ENCODE results near the gene TRPM8.
"Not testable (repeated sequence)": the region's sequence is repeated elsewhere in the genome, so short reads cannot be mapped to it uniquely, and the experiment has no call there.

TRPM8 gene

GRCh38 chr2:233935426-233935825 is 18.3 kb downstream of the TRPM8 start:
- DNase-seq (ENCODE audit: low spot score) = no peak
- no peak for FAIRE-seq

DNA sequence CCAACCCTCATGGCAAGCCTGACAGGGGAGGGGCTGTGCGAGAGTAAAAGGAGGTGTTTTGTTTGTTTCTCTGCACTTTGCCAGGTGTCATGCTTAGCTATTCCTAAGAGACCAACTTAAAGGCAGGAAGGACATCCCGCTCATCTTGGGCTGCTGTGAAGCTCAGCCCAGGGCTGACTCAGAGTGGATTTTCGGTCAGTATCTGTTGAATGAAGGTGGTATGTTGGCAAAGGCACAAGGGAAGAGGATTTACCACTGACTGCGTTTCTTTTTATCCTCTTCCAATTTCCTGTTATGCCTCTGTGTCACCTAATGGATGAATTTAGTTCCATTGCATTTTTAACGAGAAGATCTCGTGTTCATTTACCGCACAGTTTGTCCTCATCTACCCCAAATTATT is 18.9 kb downstream of the TRPM8 start:
- FAIRE-seq = no peak
- no peak for DNase-seq (ENCODE audit: low spot score)

DNA sequence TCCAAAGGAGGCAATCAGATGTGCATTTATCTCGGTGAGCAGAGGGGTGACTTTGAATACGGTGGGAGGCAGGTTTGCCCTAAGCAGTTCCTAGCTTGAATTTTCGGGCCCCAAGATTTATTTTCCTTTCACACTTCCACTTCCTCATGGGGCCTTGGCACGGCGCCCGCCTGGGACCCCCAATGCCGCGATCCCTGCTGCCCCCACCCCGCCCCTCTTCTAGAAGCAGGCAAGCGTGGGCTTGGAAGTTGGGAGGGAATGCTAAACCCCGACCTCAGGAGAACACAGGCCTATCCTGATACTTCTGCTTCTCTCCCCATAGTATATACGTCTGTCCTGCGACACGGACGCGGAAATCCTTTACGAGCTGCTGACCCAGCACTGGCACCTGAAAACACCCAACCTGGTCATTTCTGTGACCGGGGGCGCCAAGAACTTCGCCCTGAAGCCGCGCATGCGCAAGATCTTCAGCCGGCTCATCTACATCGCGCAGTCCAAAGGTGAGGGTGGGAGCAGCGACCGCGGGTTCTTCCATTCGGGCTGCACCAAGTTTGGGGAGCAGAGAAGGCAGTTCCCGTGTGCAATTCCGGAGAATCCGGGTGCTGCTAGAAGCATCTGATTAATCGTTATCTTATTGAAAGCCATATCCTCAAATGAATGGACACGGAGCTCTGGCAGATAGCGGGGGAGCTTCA is 21.6 kb downstream of the TRPM8 start:
- FAIRE-seq (no peak), DNase-seq (ENCODE audit: low spot score) (no peak)

- no peak for FAIRE-seq
- DNase-seq (ENCODE audit: low spot score) = no peak
These were observed 23.5 kb downstream of the TRPM8 start for GRCh38 chr2:233940376-233941276.

GRCh38 chr2:233942731-233943130 is 25.6 kb downstream of the TRPM8 start:
- FAIRE-seq (no peak), DNase-seq (ENCODE audit: low spot score) (no peak)

- no peak for FAIRE-seq
- DNase-seq (ENCODE audit: low spot score) = no peak
These were observed 27.1 kb downstream of the TRPM8 start for GRCh38 chr2:233944269-233944668.

DNA sequence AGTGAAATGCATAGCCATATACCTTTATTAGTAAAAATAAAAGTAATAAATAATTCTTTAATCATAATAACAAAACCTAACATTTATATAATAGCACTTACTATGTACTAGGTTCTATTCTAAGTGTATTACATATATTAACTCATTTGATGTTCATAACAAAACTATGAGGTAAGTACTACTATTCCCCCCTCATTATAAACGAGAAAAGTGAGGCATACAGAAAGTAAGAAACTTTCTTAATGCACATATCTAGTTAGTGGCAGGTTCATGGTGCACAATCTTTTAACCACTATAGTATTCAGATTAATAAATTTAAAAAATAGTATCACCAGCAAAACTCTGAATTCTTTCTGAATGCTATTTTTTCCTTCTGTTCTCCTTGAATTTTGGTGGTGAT is 27.5 kb downstream of the TRPM8 start:
- DNase-seq (ENCODE audit: low spot score) = no peak
- no peak for FAIRE-seq

- no peak for DNase-seq (ENCODE audit: low spot score)
- no peak for FAIRE-seq
These were observed 28.0 kb downstream of the TRPM8 start for GRCh38 chr2:233945146-233945545.

DNA sequence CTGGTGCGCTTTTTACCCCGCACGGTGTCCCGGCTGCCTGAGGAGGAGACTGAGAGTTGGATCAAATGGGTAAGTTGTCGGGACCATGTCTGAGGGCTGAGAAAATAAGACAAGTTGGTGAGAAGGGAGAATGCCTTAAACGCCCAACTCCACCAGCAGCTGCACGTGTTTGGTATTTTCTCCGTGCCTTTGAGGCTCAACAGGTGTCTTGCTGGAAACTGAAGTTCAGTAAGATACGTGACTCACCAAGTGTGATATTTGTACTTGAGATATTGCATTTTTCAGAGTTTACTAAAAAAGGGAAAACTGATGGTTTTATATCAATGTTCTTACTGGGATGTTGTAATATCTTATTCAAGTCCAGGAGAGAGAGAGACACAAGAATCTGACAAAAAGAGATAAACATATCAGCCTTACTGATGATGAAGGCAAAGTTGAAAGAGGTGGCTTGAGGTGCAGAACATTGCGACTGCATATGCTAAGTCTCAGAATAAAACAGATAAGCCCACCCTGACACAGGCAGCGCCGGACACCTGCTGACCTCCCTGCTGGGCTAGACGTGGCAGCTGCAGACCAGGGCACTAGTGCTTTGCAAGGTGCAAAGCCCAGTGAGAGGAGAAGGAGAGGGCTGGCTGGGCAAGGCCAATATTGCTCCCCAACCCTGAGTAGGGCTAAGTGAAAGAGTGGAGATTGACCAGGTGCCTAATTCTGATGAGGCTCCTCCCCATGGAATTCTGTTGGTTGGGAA is 33.1 kb downstream of the TRPM8 start:
- FAIRE-seq (no peak), DNase-seq (ENCODE audit: low spot score) (no peak)

- no peak for FAIRE-seq
- no peak for DNase-seq (ENCODE audit: low spot score)
These were observed 35.2 kb downstream of the TRPM8 start for GRCh38 chr2:233952335-233952734.

DNA sequence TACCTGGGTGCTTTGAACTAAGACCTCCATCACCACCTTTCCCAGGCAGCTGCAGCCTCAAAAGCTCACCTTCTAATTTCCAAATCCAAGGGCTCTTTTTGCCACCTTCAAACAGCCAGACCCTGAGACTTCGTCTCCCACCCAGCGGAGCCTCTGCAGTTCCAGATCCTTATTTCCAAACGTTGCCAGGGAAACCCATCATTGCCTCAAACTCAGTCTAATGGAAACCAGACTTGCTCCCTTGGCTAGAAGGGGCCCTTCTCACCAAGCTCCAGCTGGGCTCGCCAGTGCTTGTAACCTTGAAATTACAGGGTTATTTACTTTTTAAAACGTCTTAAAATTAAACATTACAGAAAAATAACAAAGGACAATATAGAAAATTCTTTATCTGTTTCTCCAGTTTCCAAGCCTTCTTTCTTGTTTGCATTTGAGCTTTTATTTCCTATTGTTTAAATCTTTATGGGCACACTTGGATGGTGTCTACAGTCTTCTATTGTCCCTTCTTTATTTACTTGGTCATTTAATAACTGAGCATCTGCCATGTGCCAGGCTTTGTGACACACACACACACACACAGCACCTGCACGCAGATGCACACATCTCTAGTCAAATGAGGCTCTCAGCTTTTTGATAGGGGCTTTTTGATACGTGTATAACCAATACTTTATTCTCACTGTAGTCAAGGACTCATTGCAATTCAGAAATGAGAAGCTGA is 36.1 kb downstream of the TRPM8 start:
- FAIRE-seq = no peak

GRCh38 chr2:233960203-233960602 is 43.0 kb downstream of the TRPM8 start:
- DNase-seq (ENCODE audit: low spot score) (no peak), FAIRE-seq (no peak)

More for the DNA sequence above, 36.1 kb downstream of the TRPM8 start:
- DNase-seq (ENCODE audit: low spot score) = no peak

DNA sequence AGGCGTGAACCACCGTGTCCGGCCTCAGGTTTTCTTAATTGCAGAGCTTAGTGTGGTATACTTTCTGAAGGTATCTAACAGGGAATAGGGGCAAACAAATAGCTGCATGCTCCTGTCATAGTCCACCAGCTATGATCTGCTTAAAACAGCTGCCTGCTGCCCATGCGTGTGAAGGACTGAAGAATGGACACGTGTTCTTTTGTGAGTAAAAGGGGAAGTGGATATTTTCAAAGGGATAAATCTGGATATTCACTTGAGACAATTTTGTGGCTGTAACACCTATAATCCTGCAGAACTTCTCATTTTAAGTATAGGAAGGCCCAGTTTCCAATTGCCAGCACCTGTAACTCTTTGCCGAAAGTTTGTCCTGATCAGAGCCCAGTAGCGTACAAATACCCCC is 44.7 kb downstream of the TRPM8 start:
- DNase-seq (ENCODE audit: low spot score) (no peak), FAIRE-seq (no peak)

DNA sequence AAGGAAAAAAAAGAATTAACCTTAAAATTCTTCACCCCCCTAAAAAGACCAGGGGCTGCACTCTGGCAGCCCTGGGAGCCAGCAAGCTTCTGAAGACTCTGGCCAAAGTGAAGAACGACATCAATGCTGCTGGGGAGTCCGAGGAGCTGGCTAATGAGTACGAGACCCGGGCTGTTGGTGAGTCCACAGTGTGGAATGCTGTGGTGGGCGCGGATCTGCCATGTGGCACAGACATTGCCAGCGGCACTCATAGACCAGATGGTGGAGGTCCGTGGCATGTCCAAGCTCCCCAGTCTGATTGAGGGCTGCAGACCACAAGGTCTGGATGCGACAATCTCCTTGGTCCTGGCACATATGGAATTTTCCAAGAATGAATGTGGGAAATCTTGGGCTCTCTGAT is 47.4 kb downstream of the TRPM8 start:
- FAIRE-seq = no peak
- DNase-seq (ENCODE audit: low spot score) = peak; percentile 67

DNA sequence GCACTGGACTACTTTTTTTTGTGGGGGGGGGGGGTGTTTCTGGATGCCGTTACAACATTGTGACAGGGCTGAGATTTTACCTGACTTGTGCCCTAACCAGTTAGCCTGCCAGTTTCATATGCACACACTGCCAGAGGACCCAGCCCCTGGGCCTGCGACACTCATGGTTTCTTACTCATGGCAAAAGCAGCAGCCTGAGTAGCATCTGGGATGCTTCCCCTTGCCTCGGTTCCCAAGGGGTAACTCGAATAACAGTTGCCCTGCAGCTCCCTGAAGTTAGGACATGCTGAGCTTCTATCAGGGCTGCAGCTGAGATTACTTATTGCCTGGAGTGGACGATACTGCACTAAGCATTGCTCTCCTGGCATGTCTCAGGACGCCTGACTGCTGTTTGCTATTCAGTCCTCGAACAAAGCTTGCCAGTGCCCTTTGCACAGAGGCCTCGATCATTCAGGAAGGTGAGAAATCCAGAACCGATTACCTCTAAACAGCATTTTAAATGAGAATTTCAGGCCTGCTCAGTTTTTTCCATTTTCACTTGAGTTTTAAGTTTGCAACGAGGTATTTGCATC is 47.9 kb downstream of the TRPM8 start:
- DNase-seq (ENCODE audit: low spot score) = no peak
- FAIRE-seq = no peak

DNA sequence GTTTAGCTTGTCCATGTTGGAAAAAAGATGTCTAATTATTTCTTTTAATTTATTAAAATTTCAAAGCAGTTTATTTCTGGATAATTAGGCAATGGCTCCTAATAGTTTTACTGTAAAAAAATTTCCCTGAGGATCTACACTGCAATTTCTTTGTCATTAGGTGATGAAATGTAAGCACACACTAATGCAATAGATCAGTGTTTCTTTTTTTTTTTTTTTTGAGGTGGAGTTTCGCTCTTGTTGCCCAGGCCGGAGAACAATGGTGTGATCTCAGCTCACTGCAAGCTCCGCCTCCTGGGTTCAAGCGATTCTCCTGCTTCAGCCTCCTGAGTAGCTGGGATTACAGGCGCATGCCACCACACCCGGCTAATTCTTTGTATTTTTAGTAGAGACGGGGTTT is 48.5 kb downstream of the TRPM8 start:
- not testable (repeated sequence) for DNase-seq (ENCODE audit: low spot score)

DNA sequence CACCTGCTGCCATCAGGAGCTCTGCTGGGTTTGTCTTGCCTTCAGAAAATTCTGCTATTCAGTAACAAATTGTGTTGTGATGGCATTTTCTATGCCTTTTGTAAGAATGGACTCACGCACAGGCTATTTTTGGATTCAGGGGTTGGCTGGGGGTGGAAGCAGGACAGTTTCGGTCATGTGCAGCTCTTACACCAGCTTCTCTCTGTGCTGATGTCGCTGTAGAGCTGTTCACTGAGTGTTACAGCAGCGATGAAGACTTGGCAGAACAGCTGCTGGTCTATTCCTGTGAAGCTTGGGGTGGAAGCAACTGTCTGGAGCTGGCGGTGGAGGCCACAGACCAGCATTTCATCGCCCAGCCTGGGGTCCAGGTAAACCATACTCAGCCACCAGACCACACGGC is 49.2 kb downstream of the TRPM8 start:
- no peak for DNase-seq (ENCODE audit: low spot score)
- no peak for FAIRE-seq

More for the DNA sequence above, 48.5 kb downstream of the TRPM8 start:
- FAIRE-seq = not testable (repeated sequence)

GRCh38 chr2:233967164-233967563 is 50.0 kb downstream of the TRPM8 start:
- FAIRE-seq (no peak), DNase-seq (ENCODE audit: low spot score) (no peak)

DNA sequence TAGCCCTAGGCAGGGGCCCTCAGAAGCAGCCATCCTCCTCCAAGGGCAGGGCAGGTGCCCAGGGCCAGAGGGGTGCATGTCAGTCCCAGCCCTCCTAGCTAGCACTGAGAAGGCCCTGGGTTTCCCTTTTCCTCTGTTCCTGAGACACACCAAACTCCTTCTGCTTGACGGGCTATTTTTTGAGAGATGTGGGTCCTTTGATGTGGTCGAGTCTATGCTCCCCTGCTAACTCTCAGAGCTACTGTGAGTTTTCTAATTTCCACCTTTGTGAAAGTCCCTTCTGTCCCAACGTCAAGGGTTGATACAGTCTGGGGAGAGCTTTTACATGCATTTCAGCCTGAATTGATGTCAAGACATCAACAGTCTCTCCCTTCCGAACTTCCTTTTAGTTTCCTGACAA is 51.4 kb downstream of the TRPM8 start:
- FAIRE-seq (no peak), DNase-seq (ENCODE audit: low spot score) (no peak)

DNA sequence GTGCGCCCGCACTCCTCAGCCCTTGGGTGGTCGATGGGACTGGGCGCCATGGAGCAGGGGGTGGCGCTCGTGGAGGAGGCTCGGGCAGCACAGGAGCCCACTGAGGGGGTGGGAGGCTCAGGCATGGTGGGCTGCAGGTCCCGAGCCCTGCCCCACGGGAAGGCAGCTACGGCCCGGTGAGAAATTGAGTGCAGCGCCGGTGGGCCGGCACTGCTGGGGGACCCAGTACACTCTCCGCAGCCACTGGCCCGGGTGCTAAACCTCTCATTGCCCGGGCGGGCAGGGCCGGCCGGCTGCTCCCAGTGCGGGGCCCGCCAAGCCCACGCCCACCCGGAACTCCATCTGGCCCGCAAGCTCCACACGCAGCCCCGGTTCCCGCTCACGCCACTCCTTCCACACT is 55.3 kb downstream of the TRPM8 start:
- FAIRE-seq; DNase-seq (ENCODE audit: low spot score): not testable (repeated sequence)
